GM20000 (cell line): ENCODE results near the gene WSB1.

ENCODE experiments used
- DNase-seq: peaks from one replicate; pipeline ENCODE4 v3.0.0; 2012; ENCODE audit warnings: low spot score
- CTCF ChIP-seq: IDR thresholded peaks from 2 replicates; pipeline ENCODE4 v1.5.1; 2012; ENCODE audit warnings: mild to moderate bottlenecking, control low read depth; ENCODE audit errors: extremely low read depth, missing control alignments

WSB1 gene

GRCh38 chr17:27318633-27319032, 24.7 kb downstream of the WSB1 start:
- TF ChIP-seq CTCF, result no peak

GRCh38 chr17:27319541-27320221, 25.8 kb downstream of the WSB1 start:
- DNase-seq, result no peak
- TF ChIP-seq CTCF, result no peak

More at GRCh38 chr17:27318633-27319032, 24.7 kb downstream of the WSB1 start:
- no peak for DNase-seq

- no peak for DNase-seq
- TF ChIP-seq CTCF, result no peak
Measured at GRCh38 chr17:27320222-27320560, 26.3 kb downstream of the WSB1 start.

GRCh38 chr17:27321372-27321771, 27.5 kb downstream of the WSB1 start:
- TF ChIP-seq CTCF, result no peak

GRCh38 chr17:27322026-27322425, 28.1 kb downstream of the WSB1 start:
- no peak for TF ChIP-seq CTCF
- no peak for DNase-seq

More at GRCh38 chr17:27321372-27321771, 27.5 kb downstream of the WSB1 start:
- no peak for DNase-seq

GRCh38 chr17:27322690-27323508, 29.0 kb downstream of the WSB1 start:
- DNase-seq, result no peak
- TF ChIP-seq CTCF, result no peak

- TF ChIP-seq CTCF, result no peak
- no peak for DNase-seq
Measured at GRCh38 chr17:27323538-27324215, 29.8 kb downstream of the WSB1 start.
